H9 (cell line): Measurements from ENCODE around the gene USP7. TPM values are rescaled to one million over a fixed set of nuclear protein-coding genes. Genes with fewer than 3 reads are reported as not detected.

ENCODE experiments used
- DNase-seq: peaks from one replicate; pipeline ENCODE4 v3.0.0-alpha.2; 2017
- H2AFZ ChIP-seq: one replicate; pipeline ENCODE4 v1.6.1; 2013; ENCODE audit warnings: mild to moderate bottlenecking, low read length, control low read depth, moderate library complexity
- H2AK5ac ChIP-seq: 2 replicates; pipeline ENCODE4 v1.6.1; 2013; ENCODE audit warnings: low read length, control low read depth, mixed read lengths; ENCODE audit not compliant: insufficient read length
- H2BK120ac ChIP-seq: one replicate; pipeline ENCODE4 v1.6.1; 2013; ENCODE audit warnings: low read depth, mild to moderate bottlenecking, low read length, control low read depth, inconsistent platforms; ENCODE audit not compliant: poor library complexity, severe bottlenecking
- H2BK12ac ChIP-seq: 2 replicates; pipeline ENCODE4 v1.6.1; 2013; ENCODE audit warnings: low read length, control low read depth, mixed read lengths, low read depth; ENCODE audit not compliant: insufficient read length
- H2BK15ac ChIP-seq: 2 replicates; pipeline ENCODE4 v1.6.1; 2013; ENCODE audit warnings: low read depth, low read length, control low read depth
- H2BK20ac ChIP-seq: one replicate; pipeline ENCODE4 v1.6.1; 2013; ENCODE audit warnings: low read depth, mild to moderate bottlenecking, low read length, control low read depth, inconsistent platforms; ENCODE audit not compliant: poor library complexity, severe bottlenecking
- H2BK5ac ChIP-seq: 2 replicates; pipeline ENCODE4 v1.6.1; 2013; ENCODE audit warnings: low read length, control low read depth, mixed read lengths; ENCODE audit not compliant: insufficient read length
- H3K14ac ChIP-seq: 2 replicates; pipeline ENCODE4 v1.6.1; 2013; ENCODE audit warnings: low read length, control low read depth; ENCODE audit not compliant: insufficient read depth
- H3K18ac ChIP-seq: 2 replicates; pipeline ENCODE4 v1.6.1; 2013; ENCODE audit warnings: low read depth, mild to moderate bottlenecking, mixed read lengths, low read length, control low read depth; ENCODE audit not compliant: insufficient read length
- H3K23ac ChIP-seq: 2 replicates; pipeline ENCODE4 v1.6.1; 2013; ENCODE audit warnings: low read length, control low read depth, mixed read lengths, low read depth; ENCODE audit not compliant: insufficient read length
- H3K23me2 ChIP-seq: 2 replicates; pipeline ENCODE4 v1.6.1; 2013; ENCODE audit warnings: low read depth, mild to moderate bottlenecking, mixed read lengths, low read length, control low read depth; ENCODE audit not compliant: insufficient read length, poor library complexity, severe bottlenecking
- H3K27ac ChIP-seq: 2 replicates; pipeline ENCODE4 v1.5.1; 2013; ENCODE audit warnings: low read length, control low read depth, mixed read lengths, low read depth; ENCODE audit not compliant: insufficient read length
- H3K27me3 ChIP-seq: 2 replicates; pipeline ENCODE4 v1.6.1; 2013; ENCODE audit warnings: low read length, control low read depth, inconsistent platforms; ENCODE audit not compliant: insufficient read depth
- H3K4ac ChIP-seq: 2 replicates; pipeline ENCODE4 v1.6.1; 2013; ENCODE audit warnings: low read depth, mild to moderate bottlenecking, control low read depth, inconsistent platforms, low read length, moderate library complexity
- H3K4me1 ChIP-seq: 2 replicates; pipeline ENCODE4 v1.6.1; 2013; ENCODE audit warnings: low read length, control low read depth, inconsistent platforms; ENCODE audit not compliant: insufficient read depth
- H3K4me2 ChIP-seq: 2 replicates; pipeline ENCODE4 v1.6.1; 2013; ENCODE audit warnings: low read length, control low read depth, mixed read lengths; ENCODE audit not compliant: insufficient read length, insufficient read depth
- H3K56ac ChIP-seq: 2 replicates; pipeline ENCODE4 v1.6.1; 2013; ENCODE audit warnings: low read depth, mild to moderate bottlenecking, mixed read lengths, low read length, control low read depth; ENCODE audit not compliant: insufficient read length
- H3K79me1 ChIP-seq: 2 replicates; pipeline ENCODE4 v1.6.1; 2013; ENCODE audit warnings: low read depth, mild to moderate bottlenecking, moderate library complexity, low read length, control low read depth, inconsistent platforms; ENCODE audit not compliant: insufficient read depth, poor library complexity, severe bottlenecking
- H3K79me2 ChIP-seq: 2 replicates; pipeline ENCODE4 v1.6.1; 2013; ENCODE audit warnings: low read length, control low read depth, inconsistent platforms; ENCODE audit not compliant: insufficient read depth
- H3K9ac ChIP-seq: 2 replicates; pipeline ENCODE4 v1.6.1; 2013; ENCODE audit warnings: low read length, control low read depth, mixed read lengths; ENCODE audit not compliant: insufficient read length; ENCODE audit errors: extremely low read depth
- H3K9me3 ChIP-seq: one replicate; pipeline ENCODE4 v1.6.1; 2013; ENCODE audit warnings: low read depth, low read length, inconsistent platforms; ENCODE audit not compliant: control insufficient read depth
- H3T11ph ChIP-seq: one replicate; pipeline ENCODE4 v1.6.1; 2013; ENCODE audit warnings: mild to moderate bottlenecking, low read length, control low read depth, inconsistent platforms
- H4K20me1 ChIP-seq: one replicate; pipeline ENCODE4 v1.6.1; 2013; ENCODE audit not compliant: control insufficient read depth, insufficient read length, insufficient read depth
- H4K5ac ChIP-seq: 2 replicates; pipeline ENCODE4 v1.6.1; 2013; ENCODE audit warnings: low read depth, mild to moderate bottlenecking, mixed read lengths, low read length, control low read depth; ENCODE audit not compliant: insufficient read length
- H4K8ac ChIP-seq: replicated peaks from 2 replicates; pipeline ENCODE4 v1.6.1; 2013; ENCODE audit warnings: low read length, control low read depth, mixed read lengths, low read depth; ENCODE audit not compliant: insufficient read length
- H4K91ac ChIP-seq: 2 replicates; pipeline ENCODE4 v1.6.1; 2013; ENCODE audit warnings: low read depth, mild to moderate bottlenecking, moderate library complexity, mixed read lengths, low read length, control low read depth; ENCODE audit not compliant: insufficient read length
- H3K27ac Mint-ChIP-seq, 3 experiments: 2 replicates in 2 of 3; 3 replicates in 1 of 3; pipeline ENCODE4 v1.8.0; 2020 to 2021; ENCODE audit warnings: mixed read lengths in 3 of 3, mild to moderate bottlenecking in 1 of 3, moderate library complexity in 1 of 3
- H3K27me3 Mint-ChIP-seq: 2 replicates; pipeline ENCODE4 v1.8.0; 2021; ENCODE audit warnings: low read depth, mild to moderate bottlenecking, moderate library complexity, mixed read lengths
- H3K36me3 Mint-ChIP-seq, 3 experiments: 2 replicates in 2 of 3; 3 replicates in 1 of 3; pipeline ENCODE4 v1.8.0; 2020 to 2021; ENCODE audit warnings: low read depth in 3 of 3, mixed read lengths in 3 of 3; ENCODE audit not compliant: insufficient read depth in 1 of 3
- H3K4me1 Mint-ChIP-seq, 2 experiments: 2 replicates each; pipeline ENCODE4 v1.8.0; 2020; ENCODE audit warnings: mixed read lengths in 2 of 2
- H3K4me3 Mint-ChIP-seq, 2 experiments: 2 replicates in 1 of 2; 3 replicates in 1 of 2; pipeline ENCODE4 v1.8.0; 2020 to 2021; ENCODE audit warnings: mild to moderate bottlenecking in 2 of 2, mixed read lengths in 2 of 2, moderate library complexity in 1 of 2
- H3K9me3 Mint-ChIP-seq, 2 experiments: 2 replicates in 1 of 2; 3 replicates in 1 of 2; pipeline ENCODE4 v1.8.0; 2020; ENCODE audit warnings: mild to moderate bottlenecking in 2 of 2, mixed read lengths in 2 of 2, moderate library complexity in 1 of 2
- WGBS: extraction: QIAGEN DNeasy Blood & Tissue Kit; methylation state at CpG from one replicate; pipeline ENCODE4 v1.1.7; 2013; ENCODE audit warnings: missing lambda C conversion rate, low lambda C conversion rate, mixed read lengths; ENCODE audit not compliant: insufficient read length; ENCODE audit errors: extremely low coverage; 5-methylcytosine and 5-hydroxymethylcytosine counted together
- total RNA-seq: library from RNA; stranded (reverse); gene quantifications from 2 replicates; pipeline ENCODE4 v1.2.1, GENCODE V29; 2021
- TF ChIP-seq, protein P1 (sequence below): fragments of 200-600 bp; sonication (generic); conservative IDR thresholded peaks from 3 replicates; pipeline ENCODE4 v1.8.0; 2021; ENCODE audit warnings: antibody characterized with exemption, mild to moderate bottlenecking

USP7 gene
- total RNA-seq, 1 experiment from 2014 or later, result 192 TPM

DNA sequence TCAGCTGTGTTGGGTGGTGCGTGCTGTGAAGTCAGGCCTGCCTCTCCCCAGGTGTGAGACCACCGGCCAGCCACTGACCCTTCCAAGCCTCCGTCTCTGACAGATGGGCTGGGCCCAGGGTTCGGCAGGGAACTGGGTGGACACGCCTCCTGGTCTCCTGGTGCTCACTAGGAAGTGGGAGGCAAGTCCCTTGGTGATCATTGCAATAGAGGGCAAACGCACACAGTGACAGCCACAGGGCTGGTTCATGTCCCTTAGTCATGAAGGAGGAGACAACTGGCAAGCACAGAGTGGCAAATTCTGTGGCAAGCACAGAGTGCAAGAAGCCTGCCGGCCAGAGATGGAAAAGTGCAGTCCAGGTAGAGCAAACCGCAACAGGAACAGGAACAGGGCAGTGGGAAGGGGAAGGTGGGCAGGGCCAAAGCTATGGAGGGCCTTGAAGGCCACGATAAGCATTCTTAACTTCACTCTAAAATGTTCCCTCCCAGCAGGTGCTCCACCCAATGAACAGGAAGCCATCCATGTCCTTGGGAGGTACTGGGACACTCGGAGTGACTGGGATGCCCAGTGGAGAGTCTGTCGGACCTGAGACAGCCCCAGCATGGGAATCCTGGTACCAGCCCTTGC is 21.9 kb downstream of the USP7 start:
- Histone ChIP-seq H3K9me3 (no peaks in the 10 kb centered on the region), H4K8ac (no peak overlapping the region), H3K14ac (peak overlapping the region; percentile 37; the same call in 1 of the 2 replicates), H2BK20ac (no peak overlapping the region), H3K27me3 (no peaks in the 10 kb centered on the region), H3K4ac (no peak overlapping the region), H3K23ac (no peak overlapping the region), H3K27ac (no peak overlapping the region), H3K23me2 (no peaks in the 10 kb centered on the region), H4K91ac (no peak overlapping the region), H2BK5ac (no peak overlapping the region), H2AK5ac (no peak overlapping the region), H2BK15ac (no peak overlapping the region), H3K9ac (no peak overlapping the region), H2AFZ (no peak overlapping the region), H3K79me1 (no peaks in the 10 kb centered on the region), H3T11ph (no peak overlapping the region), H3K56ac (no peak overlapping the region), H3K79me2 (peaks cover 82% of the 10 kb centered on the region), H3K4me1 (peaks cover 9% of the 10 kb centered on the region; the same call in 1 of the 2 replicates), H3K4me2 (no peak overlapping the region), H2BK12ac (no peak overlapping the region), H3K18ac (no peak overlapping the region), H2BK120ac (no peak overlapping the region), H4K5ac (no peak overlapping the region), H4K20me1 (peaks cover 3% of the 10 kb centered on the region)
- Mint-ChIP-seq H3K27ac (peak overlapping the region in 2 of 3 experiments; percentile 12 to 57; a peak in 3 of 7 replicates), H3K4me1 (peaks cover 61 to 63% of the 10 kb centered on the region in 2 experiments), H3K4me3 (no peak overlapping the region), H3K36me3 (peaks cover 0 to 3% (median 0%) of the 10 kb centered on the region in 3 experiments; a peak in 3 of 7 replicates), H3K9me3 (no peaks in the 10 kb centered on the region), H3K27me3 (no peaks in the 10 kb centered on the region)
- TF ChIP-seq, protein P1, sequence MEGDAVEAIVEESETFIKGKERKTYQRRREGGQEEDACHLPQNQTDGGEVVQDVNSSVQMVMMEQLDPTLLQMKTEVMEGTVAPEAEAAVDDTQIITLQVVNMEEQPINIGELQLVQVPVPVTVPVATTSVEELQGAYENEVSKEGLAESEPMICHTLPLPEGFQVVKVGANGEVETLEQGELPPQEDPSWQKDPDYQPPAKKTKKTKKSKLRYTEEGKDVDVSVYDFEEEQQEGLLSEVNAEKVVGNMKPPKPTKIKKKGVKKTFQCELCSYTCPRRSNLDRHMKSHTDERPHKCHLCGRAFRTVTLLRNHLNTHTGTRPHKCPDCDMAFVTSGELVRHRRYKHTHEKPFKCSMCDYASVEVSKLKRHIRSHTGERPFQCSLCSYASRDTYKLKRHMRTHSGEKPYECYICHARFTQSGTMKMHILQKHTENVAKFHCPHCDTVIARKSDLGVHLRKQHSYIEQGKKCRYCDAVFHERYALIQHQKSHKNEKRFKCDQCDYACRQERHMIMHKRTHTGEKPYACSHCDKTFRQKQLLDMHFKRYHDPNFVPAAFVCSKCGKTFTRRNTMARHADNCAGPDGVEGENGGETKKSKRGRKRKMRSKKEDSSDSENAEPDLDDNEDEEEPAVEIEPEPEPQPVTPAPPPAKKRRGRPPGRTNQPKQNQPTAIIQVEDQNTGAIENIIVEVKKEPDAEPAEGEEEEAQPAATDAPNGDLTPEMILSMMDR, result no peak
- DNase-seq, result no peak
- WGBS, result no CpG with 5 or more reads among the region's 11 CpGs
